HG03025 (cell line): Measurements from ENCODE around the gene TM4SF4.

Experiments
- ATAC-seq: cut with Tn5 transposase; IDR thresholded peaks from one replicate; pipeline ENCODE4 v1.9.1; 2021; ENCODE audit warnings: mild to moderate bottlenecking, moderate library complexity; ENCODE audit not compliant: unreplicated experiment, low FRiP score

TM4SF4 gene

DNA sequence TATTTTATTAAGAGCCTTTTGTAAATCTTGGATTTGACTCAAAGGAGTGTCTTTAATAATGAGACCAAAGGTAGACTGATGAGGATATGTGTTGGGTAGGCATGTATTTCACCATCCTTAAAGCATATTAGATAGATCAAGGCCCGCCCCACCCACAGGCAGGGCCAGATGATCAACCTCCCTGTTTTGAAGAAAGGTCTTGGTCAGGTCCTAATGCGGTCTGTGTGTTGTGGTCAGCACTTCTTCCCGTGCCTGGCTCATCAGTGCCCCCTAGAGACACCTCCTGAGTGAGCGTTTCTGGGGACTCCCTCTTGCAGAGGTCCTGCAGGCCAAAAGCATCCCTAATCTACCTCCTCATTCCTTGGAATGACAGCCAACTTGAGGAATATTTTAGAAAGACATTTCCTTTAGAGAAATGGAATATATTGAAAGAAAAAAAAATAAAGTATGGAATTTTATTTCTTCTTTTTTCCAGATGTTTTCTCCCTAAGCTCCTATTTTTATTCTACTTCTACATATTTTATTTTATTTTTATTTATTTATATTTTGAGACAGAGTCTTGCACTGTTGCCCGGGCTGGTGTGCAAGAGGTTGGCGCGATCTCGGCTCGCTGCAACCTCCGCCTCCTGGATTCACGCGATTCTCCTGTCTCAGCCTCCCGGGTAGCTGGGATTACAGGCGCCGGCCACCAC lies 6.0 kb downstream of the TM4SF4 start:
- peak; percentile 96 for ATAC-seq

DNA sequence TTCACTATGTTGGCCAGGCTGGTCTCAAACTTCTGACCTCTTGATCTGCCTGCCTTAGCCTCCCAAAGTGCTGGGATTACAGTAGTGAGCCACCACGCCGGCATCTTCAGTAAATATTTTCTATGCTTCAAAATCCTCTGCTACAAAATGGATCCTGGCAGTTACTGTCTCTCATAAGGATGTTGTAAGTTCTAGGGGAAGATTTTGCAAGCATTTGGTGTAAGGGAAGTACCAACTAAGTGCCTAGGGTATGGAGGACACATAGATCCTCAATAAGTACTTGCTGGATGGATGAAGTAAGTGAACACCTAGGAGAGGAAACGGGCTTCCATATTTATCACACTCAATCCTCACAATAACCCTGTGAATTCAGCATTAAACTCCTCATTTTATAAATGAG lies 6.6 kb downstream of the TM4SF4 start:
- no peak for ATAC-seq

DNA sequence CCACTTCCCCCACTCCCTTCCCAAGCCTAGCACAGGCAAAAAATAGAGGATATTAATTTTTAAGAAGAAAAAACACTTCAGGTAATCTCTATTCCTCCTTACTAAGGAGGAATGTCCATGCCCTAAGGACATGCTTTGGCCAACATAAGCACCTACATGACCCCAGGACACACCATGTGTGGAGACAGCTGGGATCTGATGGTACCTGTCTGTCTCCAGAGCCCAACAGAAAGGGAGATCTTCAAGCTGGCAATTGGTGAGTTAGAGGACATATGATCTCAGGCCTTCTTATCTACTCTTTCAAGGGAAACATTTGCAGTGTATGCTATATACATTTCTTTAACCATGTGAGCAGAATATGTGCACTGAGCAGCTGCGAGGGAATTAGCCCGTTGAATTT lies 7.0 kb downstream of the TM4SF4 start:
- no peak for ATAC-seq

- ATAC-seq = no peak
These were observed 12.2 kb downstream of the TM4SF4 start for GRCh38 chr3:149486726-149487125.

- peak; percentile 51 for ATAC-seq
These were observed 13.2 kb downstream of the TM4SF4 start for GRCh38 chr3:149487598-149488197.

DNA sequence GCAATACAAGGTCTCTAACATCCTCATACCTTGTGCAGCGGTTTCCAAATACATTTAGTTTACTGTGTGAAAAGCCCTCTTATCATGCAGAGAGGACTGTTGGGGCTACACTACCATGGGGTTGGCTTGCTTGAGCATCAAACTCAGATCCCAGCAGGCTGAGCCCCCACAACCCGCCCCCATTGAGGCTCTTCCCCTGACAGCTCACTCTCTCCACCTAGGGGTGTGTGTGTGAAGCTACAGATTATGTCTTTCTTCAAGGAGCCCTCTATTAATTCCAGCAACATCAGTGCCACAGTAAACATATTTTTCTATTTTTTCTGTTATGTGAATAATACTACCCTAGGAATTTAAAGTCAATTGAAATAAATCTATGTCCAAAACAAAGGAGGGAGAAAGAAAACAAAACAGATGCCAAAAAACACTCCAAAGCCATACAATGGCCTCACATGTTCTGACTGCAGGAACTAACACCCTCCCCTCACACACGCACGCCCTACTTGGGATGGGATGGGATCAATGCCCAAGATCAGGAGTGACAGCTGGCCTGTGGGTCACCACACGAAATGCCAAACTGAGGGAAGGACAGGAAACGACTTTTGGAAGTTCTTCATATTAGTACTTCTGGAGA lies 14.7 kb downstream of the TM4SF4 start:
- no peak for ATAC-seq

- ATAC-seq = no peak
These were observed 15.9 kb downstream of the TM4SF4 start for GRCh38 chr3:149490260-149490971.

- no peak for ATAC-seq
These were observed 19.0 kb downstream of the TM4SF4 start for GRCh38 chr3:149493315-149494021.

- ATAC-seq = no peak
These were observed 19.7 kb downstream of the TM4SF4 start for GRCh38 chr3:149494022-149494758.

- ATAC-seq = no peak
These were observed 20.5 kb downstream of the TM4SF4 start for GRCh38 chr3:149494759-149495580.

DNA sequence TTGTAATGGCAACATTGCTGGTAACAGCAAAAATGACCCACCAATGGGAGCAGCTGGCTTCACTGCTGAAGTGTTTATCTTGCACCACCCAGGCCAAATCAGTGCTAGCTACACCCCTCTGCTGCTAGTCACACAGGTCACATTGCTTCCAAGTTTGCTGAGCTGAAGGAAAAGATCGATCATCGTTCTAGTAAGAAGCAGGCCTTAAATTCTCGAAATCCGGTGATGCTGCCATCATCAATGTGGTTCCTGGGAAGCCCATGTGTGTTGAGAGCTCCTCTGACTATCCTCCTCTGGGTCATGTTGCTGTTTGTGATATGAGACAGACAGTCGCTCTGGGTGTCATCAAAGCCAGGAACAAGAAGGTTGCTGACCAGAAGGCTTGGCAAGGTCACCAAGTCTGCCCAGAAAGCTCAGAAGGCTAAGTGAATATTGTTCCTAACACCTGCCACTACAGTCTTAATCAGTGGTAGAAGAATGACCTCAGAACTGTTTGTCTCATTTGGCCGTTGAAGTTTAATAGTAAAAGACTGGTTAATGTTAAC lies 21.2 kb downstream of the TM4SF4 start:
- ATAC-seq = no peak

DNA sequence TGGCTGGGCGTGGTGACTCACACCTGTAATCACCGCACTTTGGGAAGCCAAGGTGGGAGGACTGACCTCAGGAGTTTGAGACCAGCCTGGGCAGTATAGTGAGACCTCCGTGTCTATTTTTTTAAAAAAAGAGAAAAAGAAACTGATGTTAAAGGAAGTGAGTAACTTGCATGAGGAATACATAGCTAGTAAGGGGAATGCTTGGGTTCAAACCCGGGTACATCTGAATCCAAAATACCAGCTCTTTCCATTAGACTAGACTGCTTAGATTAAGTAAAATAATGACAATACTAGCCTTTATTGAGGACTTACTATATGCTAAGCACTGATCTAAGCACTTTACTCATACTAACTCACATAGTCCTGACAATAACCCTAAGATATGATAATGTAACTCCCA lies 22.4 kb downstream of the TM4SF4 start:
- no peak for ATAC-seq

- ATAC-seq = no peak
These were observed 23.6 kb downstream of the TM4SF4 start for GRCh38 chr3:149497966-149498670.

DNA sequence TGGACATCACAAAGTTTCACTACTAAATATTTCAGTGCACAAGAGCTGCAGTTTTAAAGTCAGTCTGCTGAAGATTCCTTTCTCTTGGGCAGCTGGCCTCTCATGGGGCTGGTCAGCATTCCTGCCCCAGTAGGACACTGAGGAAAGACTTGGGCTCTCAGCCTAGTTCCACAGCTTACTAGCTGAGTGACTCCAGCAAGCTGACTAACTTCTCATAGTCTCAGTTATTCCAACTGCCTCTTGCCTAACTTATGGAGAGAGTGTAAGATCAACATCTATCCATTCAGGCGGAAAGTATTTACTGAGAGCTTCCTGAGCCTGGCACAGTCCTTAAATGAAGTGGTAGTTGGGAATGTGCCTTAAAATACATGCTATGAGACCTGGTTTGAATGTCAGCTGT lies 27.0 kb downstream of the TM4SF4 start:
- no peak for ATAC-seq

DNA sequence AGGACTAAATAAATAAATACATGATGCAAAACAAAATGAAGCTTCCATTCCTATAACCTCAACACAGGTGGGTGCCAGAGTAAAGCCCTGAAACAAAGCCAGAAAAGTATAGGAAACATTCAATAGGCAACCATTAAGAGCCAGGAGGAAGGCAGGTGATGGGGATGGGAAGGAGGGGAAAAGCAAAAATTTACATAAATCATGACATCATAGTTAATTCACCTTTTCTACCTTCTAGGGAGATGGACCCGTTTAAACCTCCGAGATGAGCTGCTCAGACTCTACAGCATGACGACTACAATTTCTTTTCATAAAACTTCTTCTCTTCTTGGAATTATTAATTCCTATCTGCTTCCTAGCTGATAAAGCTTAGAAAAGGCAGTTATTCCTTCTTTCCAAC lies 27.9 kb downstream of the TM4SF4 start:
- no peak for ATAC-seq

- ATAC-seq = no peak
These were observed 32.0 kb downstream of the TM4SF4 start for GRCh38 chr3:149506540-149506939.

DNA sequence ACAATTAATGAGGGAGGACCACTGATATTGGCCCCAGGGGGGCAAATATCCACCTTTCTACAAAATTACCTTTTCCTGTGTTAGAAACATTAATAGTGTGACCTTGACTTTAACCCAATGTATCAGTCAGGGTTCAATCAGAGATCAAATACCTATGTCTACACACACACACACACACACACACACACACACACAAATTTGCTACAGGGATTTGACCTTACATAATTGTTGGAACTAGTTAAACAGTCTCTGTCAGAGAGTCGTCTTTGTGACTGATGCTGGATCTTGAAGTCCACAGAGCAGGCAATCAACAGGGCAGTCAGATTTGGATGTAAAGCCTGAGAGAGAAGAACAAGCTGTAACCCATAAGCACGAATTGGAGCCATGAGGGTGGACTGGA lies 32.5 kb downstream of the TM4SF4 start:
- no peak for ATAC-seq
